NCI-H82 (cell line): ENCODE measurements around the gene ZNRF3.
"Not testable (repeated sequence)": the region's sequence is repeated elsewhere in the genome, so short reads cannot be mapped to it uniquely, and the experiment has no call there.

Experiments
- DNase-seq: peaks from one replicate; lab custom pipeline; 2025; lab: John Stamatoyannopoulos, UW

ZNRF3 gene

GRCh38 chr22:29037340-29037932 lies 154.1 kb downstream of the ZNRF3 start:
- no peak for DNase-seq

DNA sequence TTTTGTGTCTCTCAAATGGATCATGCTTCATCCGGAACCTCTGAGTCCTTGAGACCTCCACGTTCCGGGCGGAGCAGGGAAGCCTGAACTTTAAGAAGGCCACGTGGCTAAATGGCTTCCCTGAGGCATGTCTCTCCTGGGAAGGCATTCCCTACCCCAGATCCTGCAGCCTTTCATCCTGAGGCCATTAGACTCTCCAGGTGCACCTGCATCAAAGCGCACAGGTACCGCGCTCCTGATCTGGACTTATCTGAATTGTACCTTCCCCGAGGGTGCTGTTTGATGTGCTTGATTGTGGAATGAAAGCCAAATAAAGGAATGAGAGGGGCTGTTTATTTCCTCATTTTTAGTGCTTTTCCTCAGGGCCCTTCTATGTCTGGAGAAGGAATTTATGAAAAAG lies 155.8 kb downstream of the ZNRF3 start:
- DNase-seq = no peak

GRCh38 chr22:29039684-29040083 lies 156.3 kb downstream of the ZNRF3 start:
- not testable (repeated sequence) for DNase-seq

- peak; percentile 75 for DNase-seq
Measured at GRCh38 chr22:29040385-29041275, 157.3 kb downstream of the ZNRF3 start.

GRCh38 chr22:29041408-29041807 lies 158.0 kb downstream of the ZNRF3 start:
- DNase-seq = no peak

DNA sequence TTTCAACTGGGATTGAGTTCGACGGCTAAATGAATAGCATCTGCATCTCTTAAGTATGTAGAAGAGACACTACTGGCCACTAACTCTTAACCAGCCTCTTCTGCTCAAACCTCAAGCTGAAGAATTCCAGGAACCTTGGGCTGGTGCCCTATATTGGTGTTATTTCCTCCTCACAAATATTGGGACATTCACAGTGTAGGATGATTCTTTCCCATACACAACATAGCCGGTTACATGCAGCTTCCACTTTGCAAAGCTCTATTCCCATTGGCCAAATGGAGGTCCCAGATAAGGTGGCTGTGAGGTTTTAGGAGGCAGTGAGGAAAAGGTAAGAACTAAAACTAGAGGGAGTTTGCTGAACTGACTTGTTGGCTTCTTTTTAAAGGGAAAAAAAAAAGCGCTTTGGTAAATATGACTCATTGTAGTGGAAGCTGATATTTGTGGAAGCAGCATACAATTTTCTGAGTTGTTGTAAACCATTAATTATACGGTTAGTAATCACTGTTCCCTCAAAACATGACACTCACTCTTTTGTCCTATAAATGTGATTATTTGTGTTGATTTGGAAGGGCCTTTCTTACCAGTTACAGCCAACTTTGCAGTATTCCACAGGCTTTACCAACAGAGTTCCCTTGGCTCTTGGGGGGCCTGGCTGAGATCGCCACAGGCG lies 160.7 kb downstream of the ZNRF3 start:
- DNase-seq = no peak

GRCh38 chr22:29044657-29045176 lies 161.3 kb downstream of the ZNRF3 start:
- DNase-seq = no peak

DNA sequence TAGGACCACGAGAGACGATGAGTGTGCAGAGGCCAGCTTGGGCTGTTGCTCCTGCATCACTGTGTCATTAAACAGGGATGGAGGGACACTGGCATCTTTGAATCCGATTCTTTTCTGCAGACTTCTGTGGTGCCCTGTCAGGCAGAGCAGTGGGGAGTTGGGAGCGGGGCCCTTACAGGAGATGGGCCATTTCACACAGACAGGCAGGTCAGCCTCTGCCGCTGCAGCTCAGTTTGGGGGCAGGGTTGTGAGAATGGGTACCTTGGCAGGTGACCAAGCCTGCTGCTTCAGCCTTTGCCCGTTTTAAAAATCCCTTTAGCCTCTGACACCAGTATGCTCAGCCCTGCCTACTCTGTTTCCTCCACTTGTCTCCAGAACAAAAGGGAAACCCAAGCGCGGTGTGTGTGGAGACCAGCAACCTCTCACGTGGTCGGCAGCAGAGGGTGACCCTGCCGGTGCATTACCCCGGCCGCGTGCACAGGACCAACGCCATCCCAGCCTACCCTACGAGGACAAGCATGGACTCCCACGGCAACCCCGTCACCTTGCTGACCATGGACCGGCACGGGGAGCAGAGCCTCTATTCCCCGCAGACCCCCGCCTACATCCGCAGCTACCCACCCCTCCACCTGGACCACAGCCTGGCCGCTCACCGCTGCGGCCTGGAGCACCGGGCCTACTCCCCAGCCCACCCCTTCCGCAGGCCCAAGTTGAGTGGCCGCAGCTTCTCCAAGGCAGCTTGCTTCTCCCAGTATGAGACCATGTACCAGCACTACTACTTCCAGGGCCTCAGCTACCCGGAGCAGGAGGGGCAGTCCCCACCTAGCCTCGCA lies 165.7 kb downstream of the ZNRF3 start:
- DNase-seq = no peak

DNA sequence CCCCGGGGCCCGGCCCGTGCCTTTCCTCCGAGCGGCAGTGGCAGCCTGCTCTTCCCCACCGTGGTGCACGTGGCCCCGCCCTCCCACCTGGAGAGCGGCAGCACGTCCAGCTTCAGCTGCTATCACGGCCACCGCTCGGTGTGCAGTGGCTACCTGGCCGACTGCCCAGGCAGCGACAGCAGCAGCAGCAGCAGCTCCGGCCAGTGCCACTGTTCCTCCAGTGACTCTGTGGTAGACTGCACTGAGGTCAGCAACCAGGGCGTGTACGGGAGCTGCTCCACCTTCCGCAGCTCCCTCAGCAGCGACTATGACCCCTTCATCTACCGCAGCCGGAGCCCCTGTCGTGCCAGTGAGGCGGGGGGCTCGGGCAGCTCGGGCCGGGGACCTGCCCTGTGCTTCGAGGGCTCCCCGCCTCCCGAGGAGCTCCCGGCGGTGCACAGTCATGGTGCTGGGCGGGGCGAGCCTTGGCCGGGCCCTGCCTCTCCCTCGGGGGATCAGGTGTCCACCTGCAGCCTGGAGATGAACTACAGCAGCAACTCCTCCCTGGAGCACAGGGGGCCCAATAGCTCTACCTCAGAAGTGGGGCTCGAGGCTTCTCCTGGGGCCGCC lies 166.4 kb downstream of the ZNRF3 start:
- no peak for DNase-seq

GRCh38 chr22:29050457-29050856 lies 167.1 kb downstream of the ZNRF3 start:
- no peak for DNase-seq

DNA sequence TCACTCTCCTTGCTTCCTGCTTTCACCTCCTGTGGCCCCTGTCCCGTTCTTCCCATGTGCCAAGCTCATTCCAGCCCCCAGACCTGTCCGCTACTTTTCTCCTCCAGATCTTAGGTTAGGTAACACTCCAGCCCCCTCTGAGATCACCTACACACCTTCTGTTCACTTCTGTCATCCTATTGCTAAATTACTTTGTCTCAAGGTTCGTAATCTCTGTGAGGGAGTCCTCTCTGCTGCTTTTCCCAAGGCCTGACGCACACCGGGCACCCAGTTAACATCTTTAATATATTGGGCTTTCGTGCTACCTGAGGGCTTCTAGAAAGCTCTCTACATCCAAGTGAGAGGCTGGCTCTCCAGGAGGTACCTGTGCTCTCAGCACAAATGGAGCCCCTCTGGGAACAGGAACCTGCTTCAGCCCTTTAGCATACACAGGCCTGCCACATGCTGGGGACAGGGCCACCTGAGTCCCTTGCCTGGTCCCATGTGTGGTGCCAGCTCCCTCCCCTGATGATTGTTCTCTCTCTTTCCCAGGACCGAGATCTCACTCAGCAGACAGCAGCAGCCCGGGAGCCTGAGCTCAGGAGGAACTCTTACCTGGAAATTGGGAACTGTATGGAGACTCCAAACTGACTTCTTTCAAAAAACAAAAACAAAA lies 169.8 kb downstream of the ZNRF3 start:
- no peak for DNase-seq

- DNase-seq = no peak
Measured at GRCh38 chr22:29054251-29054767, 170.9 kb downstream of the ZNRF3 start.

DNA sequence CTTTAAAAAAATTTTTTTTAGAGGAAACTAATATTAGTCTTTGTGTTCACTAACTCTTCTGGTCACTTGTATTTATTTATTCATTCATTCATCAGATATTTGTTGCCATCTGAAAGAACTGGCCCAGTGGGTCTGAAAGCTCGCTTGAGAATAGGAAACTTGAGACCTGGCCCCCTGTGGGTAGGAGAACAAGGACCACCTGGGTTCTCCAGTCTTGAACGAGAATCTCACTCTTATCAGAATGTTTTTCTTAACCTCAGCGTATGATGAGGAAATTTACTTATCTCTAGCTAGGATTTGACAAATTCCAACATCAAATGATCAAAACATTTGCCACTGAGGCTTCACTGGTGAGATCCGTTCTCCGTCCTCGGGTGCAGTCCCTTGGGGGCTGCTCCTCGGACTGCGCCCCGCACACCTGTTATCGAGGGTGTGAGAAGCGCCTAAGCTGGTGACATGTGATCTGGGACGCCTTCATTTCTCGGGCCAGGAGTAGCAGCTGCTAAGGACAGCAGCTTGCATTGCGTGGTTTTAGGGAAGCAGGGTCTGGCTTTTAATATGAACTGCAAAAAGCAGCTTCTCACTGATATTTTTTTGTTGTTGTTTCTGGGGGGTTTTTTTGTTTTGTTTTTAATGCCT lies 171.9 kb downstream of the ZNRF3 start:
- peak; percentile 82 for DNase-seq

DNA sequence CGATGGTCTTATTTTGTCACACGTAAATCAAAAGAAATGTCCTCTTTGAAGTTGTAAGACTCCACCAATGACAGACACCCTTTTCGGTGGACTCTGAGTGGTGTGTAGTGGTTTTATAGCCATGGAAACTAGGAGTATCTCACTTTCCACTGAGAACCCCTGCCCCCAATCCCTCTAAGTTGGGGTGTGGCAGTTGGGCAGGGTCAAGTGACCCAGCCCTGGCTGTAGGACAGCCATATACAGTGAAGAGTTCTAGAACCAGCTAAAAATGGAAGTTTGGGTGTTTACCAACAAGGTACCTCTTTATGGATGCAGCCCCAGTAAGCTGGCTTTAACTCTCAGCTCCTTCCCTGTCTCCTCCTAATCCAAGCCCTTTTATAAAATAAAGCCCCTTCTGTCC lies 173.1 kb downstream of the ZNRF3 start:
- DNase-seq = peak; percentile 81

DNA sequence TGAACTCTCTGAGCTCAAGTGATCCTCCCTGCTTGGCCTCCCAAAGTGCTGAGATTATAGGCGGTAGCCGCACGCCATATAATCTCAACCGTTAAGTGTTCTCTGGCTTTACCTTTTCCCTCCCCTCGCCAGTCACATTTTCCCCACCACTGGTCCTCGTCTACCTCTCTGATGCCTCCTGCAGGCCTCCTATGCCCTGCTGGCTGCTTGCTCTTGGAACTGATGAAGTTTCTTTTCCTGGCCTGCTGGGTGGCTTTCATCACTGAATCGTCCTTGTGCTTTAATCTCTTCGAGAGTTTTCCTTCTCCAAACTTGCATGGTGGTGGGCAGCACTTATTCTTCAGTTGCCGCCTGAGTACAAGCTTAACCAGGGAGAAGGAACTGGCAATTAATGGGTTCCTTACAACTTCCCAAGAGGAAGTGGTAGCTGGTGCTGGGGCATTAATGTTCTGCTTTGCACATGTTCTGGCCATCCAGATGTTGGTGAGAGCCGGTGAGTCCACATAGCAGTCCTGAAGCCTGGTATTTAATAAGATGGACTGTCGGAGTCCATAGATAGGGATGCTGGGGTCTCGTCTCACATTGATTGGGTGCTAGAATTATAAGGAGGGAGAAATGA lies 177.0 kb downstream of the ZNRF3 start:
- no peak for DNase-seq

- DNase-seq = no peak
Measured at GRCh38 chr22:29060931-29061330, 177.6 kb downstream of the ZNRF3 start.

- DNase-seq = no peak
Measured at GRCh38 chr22:29061773-29062172, 178.4 kb downstream of the ZNRF3 start, which contains the start of gene C22orf31. Gene C22orf31 (minus strand): TSS chr22:29061831. CDS start chr22:29061792, 39 bp downstream.

GRCh38 chr22:29062286-29062821 lies 179.0 kb downstream of the ZNRF3 start:
- no peak for DNase-seq

GRCh38 chr22:29065468-29066190 lies 182.3 kb downstream of the ZNRF3 start:
- DNase-seq = no peak
